ENCODE results near the gene ZPBP. TPM values are rescaled to one million over a fixed set of nuclear protein-coding genes. Genes with fewer than 3 reads are reported as not detected.
"Not testable (repeated sequence)": the region's sequence is repeated elsewhere in the genome, so short reads cannot be mapped to it uniquely, and the experiment has no call there.

Gene ZPBP
- total RNA-seq, 1 experiment from 2014 or later, result not detected

DNA sequence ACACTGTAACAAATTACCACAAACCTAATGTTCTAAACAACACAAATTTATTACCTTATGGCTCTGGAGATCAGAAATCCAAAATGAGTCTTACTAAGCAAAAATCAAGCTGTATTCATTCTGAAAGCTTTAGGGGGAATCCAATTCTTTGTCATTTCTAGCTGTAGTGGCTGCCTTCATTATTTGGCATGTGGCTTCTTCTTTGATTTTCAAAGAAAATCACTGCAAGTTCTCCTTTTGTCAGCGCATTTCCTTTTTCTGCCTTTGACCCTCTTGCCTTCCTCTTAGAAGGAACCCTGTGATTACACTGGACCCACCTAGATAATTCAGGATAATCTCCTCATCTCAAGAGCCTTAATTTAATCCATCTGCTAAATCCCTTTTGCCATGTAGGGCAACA is 36.9 kb downstream of the ZPBP start:
- Histone ChIP-seq H3K9me3 (ENCODE audit: control insufficient read depth, insufficient read depth, low read depth, low read length) (no peaks in the 10 kb centered on the region), H3K27ac (ENCODE audit: low read length) (no peak overlapping the region), H3K4me3 (ENCODE audit: low read depth in 2 of 2, low read length in 2 of 2) (no peak overlapping the region), H3K36me3 (ENCODE audit: control insufficient read depth, insufficient read depth, low read length) (no peaks in the 10 kb centered on the region), H3K4me1 (ENCODE audit: control insufficient read depth, insufficient read depth, low read length) (no peaks in the 10 kb centered on the region), H3K27me3 (ENCODE audit: control insufficient read depth, insufficient read depth, low read length) (no peaks in the 10 kb centered on the region)
- ChIA-PET POLR2A (no interaction called here), CTCF (no interaction called here)
- intact Hi-C loops (cut with micrococcal nuclease; ENCODE audit: unreplicated experiment) (loop anchor here (10.0 kb wide), 1 partner anchor 151 kb away; no protein-coding TSS in a partner anchor), in situ Hi-C loops (cut with HindIII; ENCODE audit: low pct_unique_long_range_greater_than_20kb, low sequenced_read_pairs) (no loop called here)
- no TSS peak for BruUV-seq (replicated peaks)
- ATAC-seq (no peak), DNase-seq (ENCODE audit: low read depth, low spot score) (no peak)
- TF ChIP-seq POLR2AphosphoS5 (IDR thresholded peaks at IDR 0.05; ENCODE audit: low read depth, low read length), result no peak
- TF ChIP-seq, protein P1, sequence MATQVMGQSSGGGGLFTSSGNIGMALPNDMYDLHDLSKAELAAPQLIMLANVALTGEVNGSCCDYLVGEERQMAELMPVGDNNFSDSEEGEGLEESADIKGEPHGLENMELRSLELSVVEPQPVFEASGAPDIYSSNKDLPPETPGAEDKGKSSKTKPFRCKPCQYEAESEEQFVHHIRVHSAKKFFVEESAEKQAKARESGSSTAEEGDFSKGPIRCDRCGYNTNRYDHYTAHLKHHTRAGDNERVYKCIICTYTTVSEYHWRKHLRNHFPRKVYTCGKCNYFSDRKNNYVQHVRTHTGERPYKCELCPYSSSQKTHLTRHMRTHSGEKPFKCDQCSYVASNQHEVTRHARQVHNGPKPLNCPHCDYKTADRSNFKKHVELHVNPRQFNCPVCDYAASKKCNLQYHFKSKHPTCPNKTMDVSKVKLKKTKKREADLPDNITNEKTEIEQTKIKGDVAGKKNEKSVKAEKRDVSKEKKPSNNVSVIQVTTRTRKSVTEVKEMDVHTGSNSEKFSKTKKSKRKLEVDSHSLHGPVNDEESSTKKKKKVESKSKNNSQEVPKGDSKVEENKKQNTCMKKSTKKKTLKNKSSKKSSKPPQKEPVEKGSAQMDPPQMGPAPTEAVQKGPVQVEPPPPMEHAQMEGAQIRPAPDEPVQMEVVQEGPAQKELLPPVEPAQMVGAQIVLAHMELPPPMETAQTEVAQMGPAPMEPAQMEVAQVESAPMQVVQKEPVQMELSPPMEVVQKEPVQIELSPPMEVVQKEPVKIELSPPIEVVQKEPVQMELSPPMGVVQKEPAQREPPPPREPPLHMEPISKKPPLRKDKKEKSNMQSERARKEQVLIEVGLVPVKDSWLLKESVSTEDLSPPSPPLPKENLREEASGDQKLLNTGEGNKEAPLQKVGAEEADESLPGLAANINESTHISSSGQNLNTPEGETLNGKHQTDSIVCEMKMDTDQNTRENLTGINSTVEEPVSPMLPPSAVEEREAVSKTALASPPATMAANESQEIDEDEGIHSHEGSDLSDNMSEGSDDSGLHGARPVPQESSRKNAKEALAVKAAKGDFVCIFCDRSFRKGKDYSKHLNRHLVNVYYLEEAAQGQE (IDR thresholded peaks at IDR 0.05; ENCODE audit: insufficient read depth in 1 of 2, low read depth in 2 of 2, low read length in 1 of 2), result no peak
- TF ChIP-seq, protein P2, sequence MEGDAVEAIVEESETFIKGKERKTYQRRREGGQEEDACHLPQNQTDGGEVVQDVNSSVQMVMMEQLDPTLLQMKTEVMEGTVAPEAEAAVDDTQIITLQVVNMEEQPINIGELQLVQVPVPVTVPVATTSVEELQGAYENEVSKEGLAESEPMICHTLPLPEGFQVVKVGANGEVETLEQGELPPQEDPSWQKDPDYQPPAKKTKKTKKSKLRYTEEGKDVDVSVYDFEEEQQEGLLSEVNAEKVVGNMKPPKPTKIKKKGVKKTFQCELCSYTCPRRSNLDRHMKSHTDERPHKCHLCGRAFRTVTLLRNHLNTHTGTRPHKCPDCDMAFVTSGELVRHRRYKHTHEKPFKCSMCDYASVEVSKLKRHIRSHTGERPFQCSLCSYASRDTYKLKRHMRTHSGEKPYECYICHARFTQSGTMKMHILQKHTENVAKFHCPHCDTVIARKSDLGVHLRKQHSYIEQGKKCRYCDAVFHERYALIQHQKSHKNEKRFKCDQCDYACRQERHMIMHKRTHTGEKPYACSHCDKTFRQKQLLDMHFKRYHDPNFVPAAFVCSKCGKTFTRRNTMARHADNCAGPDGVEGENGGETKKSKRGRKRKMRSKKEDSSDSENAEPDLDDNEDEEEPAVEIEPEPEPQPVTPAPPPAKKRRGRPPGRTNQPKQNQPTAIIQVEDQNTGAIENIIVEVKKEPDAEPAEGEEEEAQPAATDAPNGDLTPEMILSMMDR (IDR thresholded peaks at IDR 0.05), result no peak

DNA sequence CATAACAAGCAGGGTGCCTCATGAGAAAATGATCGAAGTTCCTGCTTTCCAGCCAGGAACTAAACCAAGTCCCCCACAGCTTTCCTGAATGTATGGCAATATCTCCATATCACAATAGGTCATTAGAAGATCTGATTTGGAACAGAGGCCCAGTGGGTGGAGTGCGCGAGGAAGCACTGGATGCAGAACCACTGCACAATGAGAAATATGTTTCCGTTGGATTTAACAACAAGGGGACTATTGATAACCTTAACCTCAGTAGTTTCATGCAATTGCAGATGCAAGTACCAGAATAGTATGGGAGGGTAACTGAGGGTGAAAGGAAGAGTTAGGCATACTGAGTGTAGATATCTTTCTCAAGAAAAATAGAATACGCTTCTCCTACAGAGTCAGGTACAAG is 45.3 kb downstream of the ZPBP start:
- H3K4me1 ChIP-seq (ENCODE audit: control insufficient read depth, insufficient read depth, low read length), result no peaks in the 10 kb centered on the region
- DNase-seq (ENCODE audit: low read depth, low spot score), result no peak
- H3K36me3 ChIP-seq (ENCODE audit: control insufficient read depth, insufficient read depth, low read length), result no peaks in the 10 kb centered on the region
- no peak for ATAC-seq
- H3K4me3 ChIP-seq (ENCODE audit: low read depth in 2 of 2, low read length in 2 of 2), result no peak overlapping the region
- POLR2A ChIA-PET, result no interaction called here
- no peaks in the 10 kb centered on the region for H3K9me3 ChIP-seq (ENCODE audit: control insufficient read depth, insufficient read depth, low read depth, low read length)
- no peaks in the 10 kb centered on the region for H3K27me3 ChIP-seq (ENCODE audit: control insufficient read depth, insufficient read depth, low read length)
- H3K27ac ChIP-seq (ENCODE audit: low read length), result no peak overlapping the region
- CTCF ChIA-PET, result no interaction called here
- TF ChIP-seq TCF7L2 (IDR thresholded peaks at IDR 0.05; ENCODE audit: low read depth, low read length), result no peak
- TF ChIP-seq SIN3A (IDR thresholded peaks at IDR 0.05; ENCODE audit: borderline replicate concordance, insufficient read depth, low read depth, low read length), result no peak
- TF ChIP-seq POLR2AphosphoS5 (IDR thresholded peaks at IDR 0.05; ENCODE audit: low read depth, low read length), result no peak
- TF ChIP-seq, protein P1 (IDR thresholded peaks at IDR 0.05; ENCODE audit: insufficient read depth in 1 of 2, low read depth in 2 of 2, low read length in 1 of 2), result no peak
- intact Hi-C loops (cut with micrococcal nuclease; ENCODE audit: unreplicated experiment), result no loop called here
- no TSS peak for BruUV-seq (replicated peaks)
- in situ Hi-C loops (cut with HindIII; ENCODE audit: low pct_unique_long_range_greater_than_20kb, low sequenced_read_pairs), result no loop called here

DNA sequence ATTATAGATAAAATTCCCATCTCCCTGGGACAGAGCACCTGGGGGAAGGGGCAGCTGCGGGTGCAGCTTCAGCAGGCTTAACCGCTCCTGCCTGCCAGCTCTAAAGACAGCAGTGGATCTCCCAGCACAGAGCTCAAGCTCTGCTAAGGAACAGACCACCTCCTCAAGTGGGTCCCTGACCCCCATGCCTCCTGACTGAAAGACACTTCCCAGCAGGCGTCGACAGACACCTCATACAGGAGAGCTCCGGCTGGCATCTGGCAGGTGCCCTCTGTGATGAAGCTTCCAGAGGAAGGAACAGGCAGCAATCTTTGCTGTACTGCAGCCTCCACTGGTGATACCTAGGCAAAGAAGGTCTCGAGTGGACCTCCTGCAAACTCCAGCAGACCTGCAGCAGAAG is 51.9 kb downstream of the ZPBP start:
- intact Hi-C loops (cut with micrococcal nuclease; ENCODE audit: unreplicated experiment); H3K4me1 ChIP-seq (ENCODE audit: control insufficient read depth, insufficient read depth, low read length); BruUV-seq (replicated peaks); POLR2A ChIA-PET; H3K36me3 ChIP-seq (ENCODE audit: control insufficient read depth, insufficient read depth, low read length); H3K4me3 ChIP-seq (ENCODE audit: low read depth in 2 of 2, low read length in 2 of 2); CTCF ChIA-PET; H3K9me3 ChIP-seq (ENCODE audit: control insufficient read depth, insufficient read depth, low read depth, low read length); ATAC-seq; H3K27ac ChIP-seq (ENCODE audit: low read length); DNase-seq (ENCODE audit: low read depth, low spot score); H3K27me3 ChIP-seq (ENCODE audit: control insufficient read depth, insufficient read depth, low read length); in situ Hi-C loops (cut with HindIII; ENCODE audit: low pct_unique_long_range_greater_than_20kb, low sequenced_read_pairs): not testable (repeated sequence)

Measured in Panc1 (cell line).